ENCODE measurements around the gene KLHDC3.

Gene KLHDC3

GRCh38 chr6:43013843-43014433 lies at the start of gene KLHDC3, which contains the start of gene MEA1:
Gene KLHDC3 (plus strand): TSS chr6:43014249. CDS start chr6:43017193, 2,944 bp downstream.
Gene MEA1 (minus strand): TSS chr6:43013946. CDS start chr6:43013813, 133 bp downstream.
- DNase-seq (ENCODE audit: low read depth in 2 of 2), result peak; percentile 98

- DNase-seq (ENCODE audit: low read depth in 2 of 2), result no peak
Measured at GRCh38 chr6:42966571-42966970, 47.5 kb upstream of the KLHDC3 start.

GRCh38 chr6:42967228-42967627 lies 46.8 kb upstream of the KLHDC3 start:
- no peak for DNase-seq (ENCODE audit: low read depth in 2 of 2)

GRCh38 chr6:42968126-42968701 lies 45.8 kb upstream of the KLHDC3 start:
- no peak for DNase-seq (ENCODE audit: low read depth in 2 of 2)

DNA sequence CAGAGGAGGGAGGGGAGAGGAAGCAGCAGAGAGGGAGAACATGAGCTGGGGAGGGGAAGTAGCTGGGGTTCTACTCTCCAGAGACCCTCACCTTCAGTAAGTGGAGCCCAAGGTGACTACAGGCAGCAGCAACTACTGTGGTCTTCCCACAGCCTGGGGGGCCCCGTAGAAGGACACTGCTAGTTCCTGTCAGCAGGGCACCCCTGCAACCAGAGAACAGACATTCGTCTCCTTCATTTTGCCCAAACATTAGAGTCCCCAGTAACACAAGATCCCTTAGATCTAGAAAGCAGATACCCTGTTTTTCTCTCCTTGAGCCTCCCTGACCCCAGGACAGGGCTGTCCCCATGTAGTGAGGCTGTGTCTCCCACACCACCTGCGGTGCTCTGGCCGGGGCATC lies 45.3 kb upstream of the KLHDC3 start:
- DNase-seq (ENCODE audit: low read depth in 2 of 2), result no peak

- no peak for DNase-seq (ENCODE audit: low read depth in 2 of 2)
Measured at GRCh38 chr6:42969431-42969830, 44.6 kb upstream of the KLHDC3 start.

DNA sequence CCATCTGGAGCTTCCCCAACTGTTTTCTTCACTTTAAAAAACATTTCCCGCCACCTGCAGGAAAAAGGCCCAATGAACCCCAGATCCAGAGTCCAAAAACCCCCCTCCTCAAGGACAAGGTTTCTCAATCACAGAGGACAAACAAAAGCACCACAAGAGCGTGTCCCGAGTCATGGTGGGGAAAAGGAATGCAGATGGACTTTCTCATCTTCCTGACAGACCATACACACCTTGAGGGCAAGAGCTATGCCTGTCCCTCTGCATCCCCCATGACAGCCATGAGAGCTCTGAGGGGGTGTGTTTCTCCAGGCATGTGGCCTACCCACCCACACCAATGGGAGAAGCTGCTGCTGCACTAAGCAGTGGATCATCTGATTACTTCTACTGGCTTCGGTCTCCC lies 44.1 kb upstream of the KLHDC3 start:
- DNase-seq (ENCODE audit: low read depth in 2 of 2), result no peak

- no peak for DNase-seq (ENCODE audit: low read depth in 2 of 2)
Measured at GRCh38 chr6:42970871-42971612, 43.0 kb upstream of the KLHDC3 start.

DNA sequence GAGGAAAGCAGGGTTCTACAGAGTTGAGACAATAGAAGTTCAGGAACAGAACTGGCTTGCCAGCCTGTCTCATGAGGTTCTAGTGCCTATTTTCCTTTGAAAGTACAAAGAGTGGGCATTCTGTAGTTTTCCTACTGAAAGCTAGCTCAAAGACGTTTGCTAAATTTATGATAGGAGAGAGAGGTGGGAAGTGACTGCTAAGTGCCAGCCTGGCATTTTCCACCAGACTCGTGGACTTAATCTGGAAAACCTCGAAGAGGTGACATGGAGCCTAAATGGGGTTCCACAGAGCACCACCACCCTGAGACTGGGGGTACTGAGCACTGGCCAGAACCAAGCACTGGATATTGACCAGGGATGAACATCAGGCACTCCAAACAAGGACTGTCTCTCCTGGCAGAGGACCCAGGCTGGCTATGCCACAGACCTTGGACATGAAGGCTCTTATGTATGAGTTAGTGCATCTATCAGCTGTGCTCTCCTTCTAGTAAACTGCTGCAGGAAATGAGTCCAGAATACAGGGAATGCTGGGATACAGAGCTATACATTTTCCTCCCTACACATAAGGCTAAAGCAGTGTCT lies 42.2 kb upstream of the KLHDC3 start:
- no peak for DNase-seq (ENCODE audit: low read depth in 2 of 2)

DNA sequence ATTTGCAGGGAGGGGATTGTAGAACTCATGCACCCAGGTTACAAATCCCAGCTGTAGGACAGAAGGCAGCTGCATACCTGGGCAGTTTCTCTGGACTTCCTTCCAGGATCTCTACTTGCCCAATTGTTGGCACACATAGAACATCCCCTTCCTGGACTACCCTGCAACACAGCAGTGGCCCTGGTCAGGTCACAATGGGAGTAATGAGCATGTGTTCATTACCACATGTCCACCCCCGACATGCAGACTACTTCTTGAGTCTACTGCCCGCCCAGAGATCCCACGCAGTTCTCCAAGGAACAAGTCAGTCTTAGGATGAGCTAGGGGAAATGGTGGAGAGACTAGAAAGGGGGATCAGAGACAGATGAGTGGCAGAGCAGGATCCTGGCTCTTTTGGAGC lies 40.1 kb upstream of the KLHDC3 start:
- no peak for DNase-seq (ENCODE audit: low read depth in 2 of 2)

GRCh38 chr6:42974919-42975505 lies 39.0 kb upstream of the KLHDC3 start:
- no peak for DNase-seq (ENCODE audit: low read depth in 2 of 2)

DNA sequence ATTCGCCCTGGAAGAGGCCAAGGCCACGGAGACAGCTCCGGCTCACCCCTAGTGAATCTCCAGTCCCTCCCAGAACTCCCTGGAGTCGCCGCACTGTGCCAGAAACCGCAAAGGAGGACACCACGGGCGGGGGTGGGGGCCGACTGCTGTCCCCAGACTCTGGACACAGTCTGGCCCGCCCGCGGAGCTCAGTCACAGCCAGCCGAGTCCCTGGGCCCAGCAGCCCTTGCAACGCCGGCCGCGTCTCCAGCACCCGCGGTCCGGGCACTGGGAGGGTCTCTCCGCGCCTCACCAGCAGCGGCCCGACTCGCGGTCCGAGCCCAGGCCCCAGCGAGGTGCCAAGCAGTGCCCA lies 35.6 kb upstream of the KLHDC3 start:
- no peak for DNase-seq (ENCODE audit: low read depth in 2 of 2)

DNA sequence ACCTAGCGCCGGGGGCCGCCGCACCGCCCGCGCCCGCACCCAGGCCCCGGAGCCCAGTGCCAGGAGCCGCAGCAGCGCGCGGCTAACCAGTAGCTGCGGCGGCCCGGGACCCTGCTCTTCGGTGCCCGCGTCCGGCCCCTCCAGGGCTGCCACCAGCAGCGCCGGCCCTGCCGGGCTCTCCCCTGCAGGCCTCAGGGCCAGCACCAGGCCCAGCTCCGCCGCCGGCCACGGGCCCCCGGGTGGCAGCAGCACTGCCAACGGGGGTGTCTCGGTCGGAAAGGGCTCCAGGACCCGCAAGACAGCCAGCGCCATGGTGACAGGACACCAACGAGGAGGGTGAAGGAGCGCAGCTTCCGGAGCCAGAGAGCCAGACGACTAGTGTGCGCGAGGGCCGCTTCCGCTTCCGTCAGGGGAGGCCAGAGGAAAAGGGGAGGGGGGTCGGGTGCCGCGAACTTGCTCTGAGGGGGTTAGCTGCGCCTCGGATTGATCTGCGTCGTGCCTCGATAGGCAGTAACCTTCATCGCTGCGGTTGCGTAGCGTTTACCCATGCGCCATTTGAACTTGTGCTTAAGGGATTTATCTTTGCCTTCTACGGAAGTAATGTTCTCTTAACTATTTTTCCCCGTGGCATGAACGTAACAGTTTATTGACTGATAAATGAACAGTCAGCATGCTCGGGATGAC lies 35.1 kb upstream of the KLHDC3 start, which contains the start of gene PEX6:
Gene PEX6, minus strand, starts transcription at position 343 of the 684 bp plus-strand sequence. Its CDS starts 31 bp downstream, at position 312.
- DNase-seq (ENCODE audit: low read depth in 2 of 2), result peak; percentile 88 to 95

DNA sequence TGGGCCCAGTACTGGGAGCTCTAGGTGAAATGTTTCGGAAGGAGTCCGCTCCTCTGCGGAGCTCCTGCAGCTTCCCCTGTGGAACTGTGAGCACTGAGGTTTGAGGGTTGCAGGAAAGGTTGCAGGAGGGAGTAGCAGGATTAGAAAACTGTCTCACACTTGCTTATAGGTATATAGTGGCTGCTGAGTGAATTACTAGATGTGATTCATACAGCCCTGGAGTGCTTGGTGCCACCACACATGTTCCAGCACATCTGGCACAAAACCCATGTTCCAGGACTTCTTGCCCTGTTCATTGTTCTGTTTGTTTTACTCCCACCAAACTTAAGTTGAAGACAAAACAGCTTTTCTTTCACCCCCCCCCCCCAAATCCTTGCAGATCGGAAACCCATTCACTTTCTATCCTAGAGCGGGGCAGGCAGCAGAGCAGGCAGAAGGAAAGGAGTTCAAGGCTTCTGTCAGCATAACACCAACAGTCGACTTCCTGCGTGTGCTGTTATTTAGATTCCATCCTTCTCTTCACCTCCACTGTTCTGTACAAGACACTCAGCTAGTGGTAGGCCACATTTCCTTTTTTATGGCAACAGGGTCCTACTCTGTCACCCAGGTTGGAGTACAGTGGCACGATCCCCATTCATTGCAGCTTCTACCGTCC lies 34.4 kb upstream of the KLHDC3 start:
- no peak for DNase-seq (ENCODE audit: low read depth in 2 of 2)

- no peak for DNase-seq (ENCODE audit: low read depth in 2 of 2)
Measured at GRCh38 chr6:42981836-42982235, 32.2 kb upstream of the KLHDC3 start.

DNA sequence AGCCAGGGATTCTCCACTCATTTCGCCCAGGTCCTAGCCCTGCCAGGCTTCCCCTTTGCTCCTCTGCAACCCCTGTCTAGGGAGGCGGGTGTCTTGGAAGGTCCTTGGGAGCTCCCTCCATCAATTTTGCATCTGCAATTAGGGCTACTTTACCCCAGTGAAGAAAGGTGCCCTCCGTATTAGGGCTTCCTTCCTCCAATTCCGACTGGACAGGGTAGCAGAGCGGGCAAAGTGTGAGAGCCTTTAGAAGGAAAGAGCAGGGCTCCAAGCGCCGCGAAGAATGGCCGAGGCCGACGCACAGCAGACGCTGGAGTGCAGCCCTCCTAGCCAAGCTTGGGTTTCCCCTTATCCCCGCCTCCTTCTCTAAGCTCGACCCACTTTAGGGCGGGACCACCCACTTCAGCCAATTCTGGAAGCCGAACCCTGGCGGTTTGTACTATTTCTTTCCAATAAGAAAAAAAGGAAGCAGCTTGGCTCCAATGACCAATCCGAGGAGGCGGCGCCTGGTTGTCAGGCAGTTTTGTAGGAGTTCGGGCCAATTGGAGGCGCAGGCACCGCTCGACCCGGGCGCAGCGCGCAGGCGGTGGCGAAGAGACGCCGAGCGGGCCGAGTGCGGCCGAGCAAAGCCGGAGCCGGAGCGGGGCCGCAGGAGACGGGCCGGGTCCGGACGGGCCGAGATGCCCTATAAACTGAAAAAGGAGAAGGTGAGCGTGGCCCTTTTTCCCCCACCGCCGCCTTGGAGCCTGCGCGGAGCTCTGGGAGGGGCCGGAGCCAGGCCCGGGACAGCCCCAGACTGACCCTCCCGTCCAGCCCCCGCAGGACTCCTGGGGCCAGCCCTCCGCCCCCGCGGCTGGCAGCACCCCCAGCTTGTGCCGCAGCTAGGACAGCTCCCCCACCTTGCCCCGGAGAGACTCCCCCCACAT lies 29.8 kb upstream of the KLHDC3 start, which contains the start of gene PPP2R5D:
Gene PPP2R5D, plus strand, starts transcription at position 570 of the 923 bp plus-strand sequence. Its CDS starts 108 bp downstream, at position 678.
- DNase-seq (ENCODE audit: low read depth in 2 of 2), result peak; percentile 96

GRCh38 chr6:42984924-42985475 lies 29.0 kb upstream of the KLHDC3 start:
- no peak for DNase-seq (ENCODE audit: low read depth in 2 of 2)

DNA sequence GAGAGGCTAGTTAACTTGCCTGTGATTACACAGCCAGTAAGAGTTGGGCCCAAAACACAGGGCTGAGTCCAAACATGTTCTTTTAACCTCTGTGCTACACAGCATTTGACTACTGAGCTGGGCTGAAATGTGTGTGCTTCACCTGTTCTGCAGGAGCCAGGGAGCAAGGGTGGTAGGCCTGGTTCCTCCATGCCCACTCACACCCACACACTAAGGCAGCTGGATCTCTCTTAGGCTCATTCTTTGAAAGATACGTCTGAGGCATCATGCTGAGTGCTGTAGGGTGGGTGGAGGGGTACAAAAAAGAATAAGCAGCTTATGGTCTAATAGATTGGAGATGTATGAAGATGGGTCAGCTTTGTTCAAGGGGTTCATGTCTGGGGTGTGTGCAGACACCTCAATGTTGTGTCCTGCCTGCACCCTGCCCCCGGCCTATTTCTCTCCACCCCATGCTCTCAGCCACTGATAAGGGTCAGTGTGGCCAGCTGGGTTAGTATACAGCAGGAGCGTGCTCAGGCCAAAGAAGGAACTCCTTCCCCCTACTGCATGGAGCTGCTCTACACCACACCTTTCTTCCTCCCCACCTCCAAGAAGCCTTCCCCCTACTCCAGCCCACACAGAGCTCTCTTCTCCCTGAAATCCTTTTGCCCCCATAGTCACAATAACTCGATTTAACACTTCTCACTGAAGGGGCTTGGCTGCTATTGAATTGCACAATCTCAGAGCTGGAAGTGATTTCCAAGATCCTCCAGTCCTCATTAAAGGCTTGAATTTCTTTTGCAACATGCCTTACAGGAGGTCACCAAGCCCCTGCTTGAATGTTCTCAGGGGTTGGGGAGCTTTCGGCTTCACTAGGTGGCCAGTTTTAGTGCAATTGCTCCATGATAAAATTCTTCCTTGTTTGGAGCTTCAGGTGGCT lies 26.3 kb upstream of the KLHDC3 start:
- DNase-seq (ENCODE audit: low read depth in 2 of 2), result no peak
